Skeletal muscle satellite cell (primary cell): ENCODE results near the gene DPP7.
"Not testable (repeated sequence)": the region's sequence is repeated elsewhere in the genome, so short reads cannot be mapped to it uniquely, and the experiment has no call there.

Experiments
- H3K27me3 ChIP-seq: 2 replicates; pipeline ENCODE4 v1.7.0; 2013; ENCODE audit warnings: low read length; ENCODE audit not compliant: control insufficient read depth, insufficient read depth
- H3K36me3 ChIP-seq: 2 replicates; pipeline ENCODE4 v1.7.0; 2013; ENCODE audit warnings: mild to moderate bottlenecking, control low read depth, low read length; ENCODE audit not compliant: insufficient read depth
- H3K4me1 ChIP-seq: 2 replicates; pipeline ENCODE4 v1.7.0; 2013; ENCODE audit warnings: low read length; ENCODE audit not compliant: control insufficient read depth, insufficient read depth
- H3K4me2 ChIP-seq: 2 replicates; pipeline ENCODE4 v1.7.0; 2013; ENCODE audit warnings: mild to moderate bottlenecking, low read length
- H3K4me3 ChIP-seq: 2 replicates; pipeline ENCODE4 v1.7.0; 2013; ENCODE audit warnings: low read length
- H3K9ac ChIP-seq: 2 replicates; pipeline ENCODE4 v1.7.0; 2013; ENCODE audit warnings: mild to moderate bottlenecking, low read depth, low read length, moderate library complexity
- H3K9me3 ChIP-seq: replicated peaks from 2 replicates; pipeline ENCODE4 v1.7.0; 2013; ENCODE audit warnings: mild to moderate bottlenecking, control low read depth, low read length

DPP7 gene

GRCh38 chr9:137123952-137124462 lies 9.5 kb upstream of the DPP7 start:
- H3K9me3 ChIP-seq, H3K36me3 ChIP-seq, H3K4me2 ChIP-seq, H3K9ac ChIP-seq, H3K4me3 ChIP-seq, H3K27me3 ChIP-seq: not testable (repeated sequence)
- H3K4me1 ChIP-seq, result peaks cover 19% of the 10 kb centered on the region

- H3K4me2 ChIP-seq, result no peak overlapping the region
- H3K9ac ChIP-seq, result no peak overlapping the region
- no peaks in the 10 kb centered on the region for H3K36me3 ChIP-seq
- no peaks in the 10 kb centered on the region for H3K27me3 ChIP-seq
- no peaks in the 10 kb centered on the region for H3K9me3 ChIP-seq
- H3K4me1 ChIP-seq, result peaks cover 15% of the 10 kb centered on the region
- no peak overlapping the region for H3K4me3 ChIP-seq
Measured at GRCh38 chr9:137123468-137123837, 8.9 kb upstream of the DPP7 start.

DNA sequence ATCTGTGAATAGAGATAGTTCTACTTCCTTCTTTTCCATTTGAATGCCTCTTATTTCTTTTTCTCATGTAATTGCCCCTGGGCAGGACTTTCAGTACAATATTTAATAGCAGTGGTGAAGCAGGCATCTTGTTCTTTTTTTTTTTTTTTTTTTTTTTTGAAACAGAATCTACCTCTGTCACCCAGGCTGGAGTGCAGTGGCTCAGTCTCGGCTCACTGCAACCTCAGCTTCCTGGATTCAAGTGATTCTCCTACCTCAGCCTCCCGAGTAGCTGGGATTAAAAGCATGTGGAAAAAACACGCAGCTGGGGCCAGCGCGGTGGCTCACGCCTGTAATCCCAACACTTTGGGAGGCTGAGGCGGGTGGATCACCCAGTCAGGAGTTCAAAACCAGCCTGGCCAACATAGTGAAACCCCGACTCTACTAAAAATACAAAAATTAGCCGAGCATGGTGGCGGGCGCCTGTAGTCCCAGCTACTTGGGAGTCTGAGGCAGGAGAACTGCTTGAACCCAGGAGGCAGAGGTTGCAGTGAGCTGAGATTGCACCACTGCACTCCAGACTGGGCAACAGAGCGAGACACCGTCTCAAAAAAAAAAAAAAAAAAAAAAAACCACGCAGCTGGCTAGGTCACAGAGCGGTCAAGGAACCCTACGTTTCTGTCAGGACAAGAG lies 8.4 kb upstream of the DPP7 start:
- H3K4me1 ChIP-seq, result not testable (repeated sequence)

DNA sequence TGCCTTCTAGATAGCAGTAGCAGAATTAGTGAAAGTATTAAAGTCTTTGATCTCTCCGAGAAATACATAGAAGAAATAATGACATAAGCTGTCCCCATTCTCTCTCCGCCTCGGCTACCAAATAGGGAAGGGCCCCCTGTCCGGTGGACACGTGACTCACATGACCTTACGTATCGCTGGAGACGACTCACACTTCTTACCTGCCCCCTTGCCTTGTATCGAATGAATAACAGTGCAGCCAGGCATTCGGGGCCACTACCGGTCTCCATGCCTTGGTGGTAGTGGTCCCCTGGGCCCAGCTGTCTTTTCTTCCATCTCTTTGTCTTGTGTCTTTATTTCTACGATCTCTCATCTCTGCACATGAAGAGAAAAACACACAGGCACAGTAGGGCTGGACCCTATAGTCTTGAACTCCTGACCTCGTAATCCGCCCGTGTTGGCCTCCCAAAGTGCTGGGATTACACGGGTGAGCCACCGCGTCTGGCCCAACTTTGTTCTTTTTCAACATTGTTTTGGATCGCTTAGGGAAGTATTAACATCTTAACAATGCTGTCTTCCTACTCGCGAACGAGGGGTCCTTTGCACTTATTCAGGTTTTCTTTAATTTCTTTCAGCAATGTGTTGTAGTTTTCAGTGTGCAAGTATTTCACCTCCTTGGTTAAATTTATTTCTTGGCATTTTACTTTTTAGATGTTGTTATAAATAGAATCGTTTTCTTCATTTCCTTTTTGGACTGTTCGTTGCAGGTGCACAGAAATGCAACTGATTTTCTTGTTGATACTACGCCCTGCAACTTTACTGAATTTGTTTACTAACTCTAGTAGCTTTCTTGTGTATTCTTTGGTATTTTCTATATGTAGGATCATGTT lies 7.6 kb upstream of the DPP7 start:
- H3K4me1 ChIP-seq, H3K36me3 ChIP-seq, H3K4me2 ChIP-seq, H3K9me3 ChIP-seq, H3K9ac ChIP-seq, H3K27me3 ChIP-seq, H3K4me3 ChIP-seq: not testable (repeated sequence)

More for the DNA sequence above, 8.4 kb upstream of the DPP7 start:
- H3K4me3 ChIP-seq, H3K9ac ChIP-seq, H3K36me3 ChIP-seq, H3K9me3 ChIP-seq, H3K27me3 ChIP-seq, H3K4me2 ChIP-seq: not testable (repeated sequence)

DNA sequence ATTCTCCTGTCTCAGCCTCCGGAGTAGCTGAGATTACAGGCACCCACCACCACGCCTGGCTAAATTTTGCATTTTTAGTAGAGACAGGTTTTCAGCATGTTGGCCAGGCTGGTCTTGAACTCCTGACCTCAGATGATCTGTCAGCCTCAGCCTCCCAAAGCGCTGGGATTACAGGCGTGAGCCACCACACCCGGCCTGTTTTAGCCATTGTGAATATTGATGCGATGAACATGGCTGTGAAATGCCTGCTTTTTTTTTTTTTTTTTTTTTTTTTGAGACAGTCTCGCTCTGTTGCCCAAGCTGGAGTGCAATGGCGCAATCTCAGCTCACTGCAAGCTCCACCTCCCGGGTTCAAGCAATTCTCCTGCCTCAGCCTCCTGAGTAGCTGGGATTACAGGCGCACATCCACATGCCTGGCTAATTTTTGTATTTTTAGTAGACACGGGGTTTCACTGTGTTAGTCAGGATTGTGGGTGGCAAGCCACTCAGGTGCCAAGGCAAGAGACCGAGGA lies 3.6 kb upstream of the DPP7 start:
- not testable (repeated sequence) for H3K4me1 ChIP-seq, H3K4me2 ChIP-seq, H3K4me3 ChIP-seq, H3K36me3 ChIP-seq, H3K27me3 ChIP-seq, H3K9me3 ChIP-seq, H3K9ac ChIP-seq

DNA sequence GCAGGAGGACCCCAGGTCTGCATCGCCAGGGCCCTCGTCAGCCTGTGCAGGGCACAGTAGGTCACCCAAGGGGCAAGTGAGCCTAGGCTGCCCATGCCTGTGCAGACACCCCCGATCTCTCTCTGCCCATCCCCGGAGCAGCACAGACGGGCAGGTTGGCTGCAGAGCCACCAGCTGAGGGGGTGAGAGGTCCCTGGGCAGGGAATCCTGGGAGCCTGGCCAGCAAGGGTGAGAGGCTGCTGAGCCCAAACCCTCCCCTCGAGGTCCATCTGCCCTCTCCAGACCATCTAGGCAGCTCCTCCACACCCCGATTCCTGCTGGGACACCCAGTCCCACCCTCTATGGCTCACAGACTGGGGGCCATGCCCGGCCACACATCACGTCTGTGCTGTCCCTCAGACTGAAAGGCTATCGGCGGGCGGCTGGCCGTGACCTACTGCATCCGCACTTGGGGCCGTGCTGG lies 2.8 kb upstream of the DPP7 start:
- Histone ChIP-seq H3K4me1 (peaks cover 7% of the 10 kb centered on the region), H3K9me3 (no peaks in the 10 kb centered on the region)

GRCh38 chr9:137116728-137117127 lies 2.2 kb upstream of the DPP7 start:
- Histone ChIP-seq H3K27me3 (no peaks in the 10 kb centered on the region), H3K4me2 (no peak overlapping the region), H3K4me3 (no peak overlapping the region), H3K4me1 (peaks cover 7% of the 10 kb centered on the region), H3K9me3 (no peaks in the 10 kb centered on the region), H3K9ac (no peak overlapping the region), H3K36me3 (peaks cover 7% of the 10 kb centered on the region)

More for the DNA sequence above, 2.8 kb upstream of the DPP7 start:
- no peak overlapping the region for H3K4me3 ChIP-seq
- no peak overlapping the region for H3K4me2 ChIP-seq
- H3K9ac ChIP-seq, result no peak overlapping the region
- H3K36me3 ChIP-seq, result peaks cover 7% of the 10 kb centered on the region
- no peaks in the 10 kb centered on the region for H3K27me3 ChIP-seq

- Histone ChIP-seq H3K9me3 (no peaks in the 10 kb centered on the region), H3K36me3 (peaks cover 7% of the 10 kb centered on the region), H3K9ac (no peak overlapping the region), H3K4me3 (no peak overlapping the region), H3K4me2 (no peak overlapping the region), H3K27me3 (no peaks in the 10 kb centered on the region), H3K4me1 (peaks cover 7% of the 10 kb centered on the region)
Measured at GRCh38 chr9:137116027-137116507, 1.5 kb upstream of the DPP7 start.

GRCh38 chr9:137115394-137116026 lies 977 bp upstream of the DPP7 start:
- Histone ChIP-seq H3K4me2 (peak overlapping the region; percentile 89), H3K9ac (no peak overlapping the region), H3K4me3 (no peak overlapping the region), H3K27me3 (no peaks in the 10 kb centered on the region), H3K4me1 (peaks cover 7% of the 10 kb centered on the region), H3K36me3 (peaks cover 7% of the 10 kb centered on the region), H3K9me3 (no peaks in the 10 kb centered on the region)

DNA sequence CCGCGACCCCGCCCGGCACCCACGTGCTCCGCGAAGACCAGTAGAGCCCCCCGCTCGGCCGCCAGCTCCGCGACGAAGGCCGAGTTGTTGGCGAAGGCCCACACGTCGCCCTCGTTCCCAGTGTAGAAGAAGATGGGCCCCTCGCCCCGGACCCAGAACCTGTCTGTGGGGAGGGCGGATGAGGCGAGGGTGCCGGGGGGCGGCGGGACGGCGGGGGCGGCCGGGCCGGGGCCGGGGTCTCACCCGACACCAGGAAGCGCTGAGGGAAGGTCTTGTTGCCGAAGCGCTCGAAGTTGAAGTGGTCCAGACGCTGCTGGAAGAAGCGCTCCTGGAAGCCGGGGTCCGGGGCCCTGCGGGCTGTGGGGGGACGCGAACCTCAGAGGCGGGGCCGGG lies 317 bp downstream of the DPP7 start:
- peaks cover 17% of the 10 kb centered on the region for H3K36me3 ChIP-seq
- H3K4me1 ChIP-seq, result peaks cover 7% of the 10 kb centered on the region
- H3K4me2 ChIP-seq, result peak overlapping the region; percentile 89
- peak overlapping the region; percentile 50 for H3K9ac ChIP-seq
- H3K4me3 ChIP-seq, result peak overlapping the region; percentile 71
- no peaks in the 10 kb centered on the region for H3K27me3 ChIP-seq
- no peaks in the 10 kb centered on the region for H3K9me3 ChIP-seq
